Activated CD4-positive, alpha-beta T cell treated with anti-CD3 and anti-CD28 coated beads, Interleukin-2, amount 50 U/mL, for 16 hours (primary cell): ENCODE results near the gene PRR5.
"Not testable (repeated sequence)": the region's sequence is repeated elsewhere in the genome, so short reads cannot be mapped to it uniquely, and the experiment has no call there.

Experiments used
- DNase-seq: peaks from one replicate; pipeline ENCODE4 v3.0.0-alpha.2; 2020

Gene PRR5

GRCh38 chr22:44676066-44676440 lies 26.0 kb upstream of the PRR5 start:
- DNase-seq = not testable (repeated sequence)

GRCh38 chr22:44676441-44677352 lies 25.3 kb upstream of the PRR5 start:
- DNase-seq = no peak

GRCh38 chr22:44677353-44677840 lies 24.6 kb upstream of the PRR5 start:
- DNase-seq = no peak

- DNase-seq = no peak
Observed at GRCh38 chr22:44677871-44678555, 24.0 kb upstream of the PRR5 start.

GRCh38 chr22:44678556-44679305 lies 23.3 kb upstream of the PRR5 start:
- DNase-seq = no peak

- not testable (repeated sequence) for DNase-seq
Observed at GRCh38 chr22:44679306-44679647, 22.7 kb upstream of the PRR5 start.

GRCh38 chr22:44680058-44680457 lies 21.9 kb upstream of the PRR5 start:
- DNase-seq = no peak

- DNase-seq = no peak
Observed at GRCh38 chr22:44680481-44680894, 21.5 kb upstream of the PRR5 start.

GRCh38 chr22:44682556-44683168 lies 19.3 kb upstream of the PRR5 start:
- no peak for DNase-seq

- DNase-seq = peak; percentile 72
Observed at GRCh38 chr22:44683237-44683636, 18.8 kb upstream of the PRR5 start.

- DNase-seq = no peak
Observed at GRCh38 chr22:44683881-44684280, 18.1 kb upstream of the PRR5 start.

GRCh38 chr22:44684506-44685383 lies 17.3 kb upstream of the PRR5 start:
- peak; percentile 94 for DNase-seq

GRCh38 chr22:44685384-44686056 lies 16.5 kb upstream of the PRR5 start:
- peak; percentile 90 for DNase-seq

- DNase-seq = no peak
Observed at GRCh38 chr22:44686873-44687600, 15.0 kb upstream of the PRR5 start.

- no peak for DNase-seq
Observed at GRCh38 chr22:44689173-44689572, 12.8 kb upstream of the PRR5 start.

GRCh38 chr22:44689915-44690524 lies 12.0 kb upstream of the PRR5 start:
- DNase-seq = no peak

GRCh38 chr22:44691796-44692661 lies 10.0 kb upstream of the PRR5 start:
- DNase-seq = no peak

GRCh38 chr22:44692662-44693007 lies 9.4 kb upstream of the PRR5 start:
- DNase-seq = no peak

- no peak for DNase-seq
Observed at GRCh38 chr22:44693145-44693544, 8.9 kb upstream of the PRR5 start.
